ENCODE results near the gene CYP1A2. TPM values are rescaled to one million over a fixed set of nuclear protein-coding genes. Genes with fewer than 3 reads are reported as not detected.

CYP1A2 gene
- polyA plus RNA-seq, 1 donor = not detected

GRCh38 chr15:74763416-74763815 is 14.8 kb downstream of the CYP1A2 start:
- H3K4me1 ChIP-seq (ENCODE audit: control insufficient read depth, insufficient read depth, low read length) = peaks cover 10% of the 10 kb centered on the region
- H3K27ac ChIP-seq (ENCODE audit: low read length) = no peak overlapping the region
- peaks cover 8% of the 10 kb centered on the region for H3K27me3 ChIP-seq (ENCODE audit: control insufficient read depth, insufficient read depth, low read length)
- H3K9me3 ChIP-seq (ENCODE audit: control insufficient read depth, low read depth, low read length) = no peaks in the 10 kb centered on the region
- H3K36me3 ChIP-seq (ENCODE audit: control insufficient read depth, insufficient read depth, low read length) = no peaks in the 10 kb centered on the region
- DNase-seq = peak in 1 of 2 donors; percentile 69
- WGBS (ENCODE audit: insufficient coverage, low lambda C conversion rate) = no CpG with 5 or more reads among the region's 15 CpGs
- H3K4me3 ChIP-seq (ENCODE audit: low read length) = no peak overlapping the region

- H3K36me3 ChIP-seq (ENCODE audit: control insufficient read depth, insufficient read depth, low read length) = no peaks in the 10 kb centered on the region
- H3K27me3 ChIP-seq (ENCODE audit: control insufficient read depth, insufficient read depth, low read length) = peaks cover 7% of the 10 kb centered on the region
- WGBS (ENCODE audit: insufficient coverage, low lambda C conversion rate) = 100% methylated on average over 1 of the region's 14 CpGs
- no peaks in the 10 kb centered on the region for H3K9me3 ChIP-seq (ENCODE audit: control insufficient read depth, low read depth, low read length)
- no peak overlapping the region for H3K27ac ChIP-seq (ENCODE audit: low read length)
- no peak overlapping the region for H3K4me3 ChIP-seq (ENCODE audit: low read length)
- DNase-seq = peak in 1 of 2 donors; percentile 1
- H3K4me1 ChIP-seq (ENCODE audit: control insufficient read depth, insufficient read depth, low read length) = no peaks in the 10 kb centered on the region
These were observed 18.8 kb downstream of the CYP1A2 start for GRCh38 chr15:74767167-74768098.

GRCh38 chr15:74768099-74768770 is 19.6 kb downstream of the CYP1A2 start:
- WGBS (ENCODE audit: insufficient coverage, low lambda C conversion rate) = no CpG with 5 or more reads among the region's 15 CpGs
- peaks cover 4% of the 10 kb centered on the region for H3K4me1 ChIP-seq (ENCODE audit: control insufficient read depth, insufficient read depth, low read length)
- H3K4me3 ChIP-seq (ENCODE audit: low read length) = no peak overlapping the region
- H3K27me3 ChIP-seq (ENCODE audit: control insufficient read depth, insufficient read depth, low read length) = peaks cover 7% of the 10 kb centered on the region
- H3K9me3 ChIP-seq (ENCODE audit: control insufficient read depth, low read depth, low read length) = no peaks in the 10 kb centered on the region
- no peaks in the 10 kb centered on the region for H3K36me3 ChIP-seq (ENCODE audit: control insufficient read depth, insufficient read depth, low read length)
- peak in 1 of 2 donors; percentile 1 for DNase-seq
- H3K27ac ChIP-seq (ENCODE audit: low read length) = no peak overlapping the region

- Histone ChIP-seq H3K27ac (ENCODE audit: low read length) (no peak overlapping the region), H3K4me3 (ENCODE audit: low read length) (no peak overlapping the region), H3K36me3 (ENCODE audit: control insufficient read depth, insufficient read depth, low read length) (no peaks in the 10 kb centered on the region), H3K4me1 (ENCODE audit: control insufficient read depth, insufficient read depth, low read length) (peaks cover 10% of the 10 kb centered on the region), H3K27me3 (ENCODE audit: control insufficient read depth, insufficient read depth, low read length) (peaks cover 7% of the 10 kb centered on the region), H3K9me3 (ENCODE audit: control insufficient read depth, low read depth, low read length) (no peaks in the 10 kb centered on the region)
- WGBS (ENCODE audit: insufficient coverage, low lambda C conversion rate) = no CpG with 5 or more reads among the region's 9 CpGs
- DNase-seq = peak in 1 of 2 donors; percentile 46
These were observed 20.2 kb downstream of the CYP1A2 start for GRCh38 chr15:74768771-74769342.

GRCh38 chr15:74769463-74770025 is 20.9 kb downstream of the CYP1A2 start:
- DNase-seq = no peak
- peaks cover 13% of the 10 kb centered on the region for H3K4me1 ChIP-seq (ENCODE audit: control insufficient read depth, insufficient read depth, low read length)
- WGBS (ENCODE audit: insufficient coverage, low lambda C conversion rate) = no CpG with 5 or more reads among the region's 7 CpGs

GRCh38 chr15:74770211-74770903 is 21.7 kb downstream of the CYP1A2 start:
- no peak for DNase-seq
- H3K4me3 ChIP-seq (ENCODE audit: low read length) = no peak overlapping the region
- H3K4me1 ChIP-seq (ENCODE audit: control insufficient read depth, insufficient read depth, low read length) = peaks cover 16% of the 10 kb centered on the region
- H3K27me3 ChIP-seq (ENCODE audit: control insufficient read depth, insufficient read depth, low read length) = peaks cover 7% of the 10 kb centered on the region
- no peaks in the 10 kb centered on the region for H3K36me3 ChIP-seq (ENCODE audit: control insufficient read depth, insufficient read depth, low read length)
- H3K27ac ChIP-seq (ENCODE audit: low read length) = no peak overlapping the region
- H3K9me3 ChIP-seq (ENCODE audit: control insufficient read depth, low read depth, low read length) = no peaks in the 10 kb centered on the region
- no CpG with 5 or more reads among the region's 4 CpGs for WGBS (ENCODE audit: insufficient coverage, low lambda C conversion rate)

More at GRCh38 chr15:74769463-74770025, 20.9 kb downstream of the CYP1A2 start:
- no peaks in the 10 kb centered on the region for H3K9me3 ChIP-seq (ENCODE audit: control insufficient read depth, low read depth, low read length)
- peaks cover 7% of the 10 kb centered on the region for H3K27me3 ChIP-seq (ENCODE audit: control insufficient read depth, insufficient read depth, low read length)
- H3K27ac ChIP-seq (ENCODE audit: low read length) = no peak overlapping the region
- no peaks in the 10 kb centered on the region for H3K36me3 ChIP-seq (ENCODE audit: control insufficient read depth, insufficient read depth, low read length)
- no peak overlapping the region for H3K4me3 ChIP-seq (ENCODE audit: low read length)

- peaks cover 4% of the 10 kb centered on the region for H3K27me3 ChIP-seq (ENCODE audit: control insufficient read depth, insufficient read depth, low read length)
- no peaks in the 10 kb centered on the region for H3K9me3 ChIP-seq (ENCODE audit: control insufficient read depth, low read depth, low read length)
- no CpG with 5 or more reads among the region's 5 CpGs for WGBS (ENCODE audit: insufficient coverage, low lambda C conversion rate)
- H3K27ac ChIP-seq (ENCODE audit: low read length) = no peak overlapping the region
- no peak overlapping the region for H3K4me3 ChIP-seq (ENCODE audit: low read length)
- peaks cover 38% of the 10 kb centered on the region for H3K4me1 ChIP-seq (ENCODE audit: control insufficient read depth, insufficient read depth, low read length)
- H3K36me3 ChIP-seq (ENCODE audit: control insufficient read depth, insufficient read depth, low read length) = no peaks in the 10 kb centered on the region
- DNase-seq = peak in 1 of 2 donors; percentile 47
These were observed 24.7 kb downstream of the CYP1A2 start for GRCh38 chr15:74773329-74773728.

GRCh38 chr15:74773731-74774252 is 25.1 kb downstream of the CYP1A2 start:
- DNase-seq = no peak
- Histone ChIP-seq H3K4me1 (ENCODE audit: control insufficient read depth, insufficient read depth, low read length) (peaks cover 43% of the 10 kb centered on the region), H3K27ac (ENCODE audit: low read length) (no peak overlapping the region), H3K27me3 (ENCODE audit: control insufficient read depth, insufficient read depth, low read length) (peaks cover 4% of the 10 kb centered on the region), H3K4me3 (ENCODE audit: low read length) (no peak overlapping the region), H3K9me3 (ENCODE audit: control insufficient read depth, low read depth, low read length) (no peaks in the 10 kb centered on the region), H3K36me3 (ENCODE audit: control insufficient read depth, insufficient read depth, low read length) (no peaks in the 10 kb centered on the region)
- WGBS (ENCODE audit: insufficient coverage, low lambda C conversion rate) = no CpG with 5 or more reads among the region's 5 CpGs

GRCh38 chr15:74775132-74775562 is 26.5 kb downstream of the CYP1A2 start:
- DNase-seq = no peak
- WGBS (ENCODE audit: insufficient coverage, low lambda C conversion rate) = no CpG with 5 or more reads among the region's 5 CpGs
- peaks cover 3% of the 10 kb centered on the region for H3K27me3 ChIP-seq (ENCODE audit: control insufficient read depth, insufficient read depth, low read length)

More at GRCh38 chr15:74775132-74775562, 26.5 kb downstream of the CYP1A2 start:
- H3K27ac ChIP-seq (ENCODE audit: low read length) = no peak overlapping the region
- peaks cover 47% of the 10 kb centered on the region for H3K4me1 ChIP-seq (ENCODE audit: control insufficient read depth, insufficient read depth, low read length)
- H3K36me3 ChIP-seq (ENCODE audit: control insufficient read depth, insufficient read depth, low read length) = no peaks in the 10 kb centered on the region
- no peak overlapping the region for H3K4me3 ChIP-seq (ENCODE audit: low read length)
- H3K9me3 ChIP-seq (ENCODE audit: control insufficient read depth, low read depth, low read length) = no peaks in the 10 kb centered on the region
